Ovary (tissue), 3 donors: ENCODE measurements around the gene PPL.

Experiments
- EP300 ChIP-seq: sonication (generic); formaldehyde crosslinking; IDR thresholded peaks from one replicate; pipeline ENCODE4 v1.6.1; 2017; ENCODE audit warnings: antibody characterized with exemption
- POLR2A ChIP-seq: fragments of 450-650 bp; IDR thresholded peaks from one replicate; pipeline ENCODE4 v1.6.1; 2017; ENCODE audit warnings: antibody characterized with exemption, mild to moderate bottlenecking, moderate library complexity
- TF ChIP-seq, protein P1 (sequence below), 3 donors: fragments of 450-650 bp in 2 of 3; fragments of 200-600 bp in 1 of 3; IDR thresholded peaks; one replicate each; pipeline versions ENCODE4 v1.5.1 to v1.8.0; 2016 to 2022; ENCODE audit warnings: antibody characterized with exemption in 3 of 3, mild to moderate bottlenecking in 1 of 3
- donor health status: DM: no; HTN: no; CAD: no.

DNA sequence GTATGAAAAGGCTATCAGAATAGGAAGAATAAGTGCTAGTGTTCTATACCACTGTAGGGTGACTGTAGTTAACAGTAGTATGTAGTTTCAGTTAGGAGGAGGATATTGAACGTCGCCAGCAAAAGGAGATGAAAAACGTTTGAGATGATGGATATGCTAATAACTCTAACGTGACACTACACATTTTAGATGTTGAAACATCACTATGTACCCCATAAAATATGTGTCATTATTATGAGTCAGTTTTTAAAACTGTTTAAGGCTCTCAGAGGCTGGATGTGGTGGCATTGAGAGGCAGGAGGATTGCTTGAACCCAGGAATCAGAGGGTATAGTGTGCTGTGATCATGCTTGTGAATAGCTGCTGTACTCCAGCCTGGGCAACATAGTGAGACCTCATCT lies 57.9 kb downstream of the PPL start:
- TF ChIP-seq EP300 (no peak), POLR2A (no peak)
- TF ChIP-seq, protein P1, sequence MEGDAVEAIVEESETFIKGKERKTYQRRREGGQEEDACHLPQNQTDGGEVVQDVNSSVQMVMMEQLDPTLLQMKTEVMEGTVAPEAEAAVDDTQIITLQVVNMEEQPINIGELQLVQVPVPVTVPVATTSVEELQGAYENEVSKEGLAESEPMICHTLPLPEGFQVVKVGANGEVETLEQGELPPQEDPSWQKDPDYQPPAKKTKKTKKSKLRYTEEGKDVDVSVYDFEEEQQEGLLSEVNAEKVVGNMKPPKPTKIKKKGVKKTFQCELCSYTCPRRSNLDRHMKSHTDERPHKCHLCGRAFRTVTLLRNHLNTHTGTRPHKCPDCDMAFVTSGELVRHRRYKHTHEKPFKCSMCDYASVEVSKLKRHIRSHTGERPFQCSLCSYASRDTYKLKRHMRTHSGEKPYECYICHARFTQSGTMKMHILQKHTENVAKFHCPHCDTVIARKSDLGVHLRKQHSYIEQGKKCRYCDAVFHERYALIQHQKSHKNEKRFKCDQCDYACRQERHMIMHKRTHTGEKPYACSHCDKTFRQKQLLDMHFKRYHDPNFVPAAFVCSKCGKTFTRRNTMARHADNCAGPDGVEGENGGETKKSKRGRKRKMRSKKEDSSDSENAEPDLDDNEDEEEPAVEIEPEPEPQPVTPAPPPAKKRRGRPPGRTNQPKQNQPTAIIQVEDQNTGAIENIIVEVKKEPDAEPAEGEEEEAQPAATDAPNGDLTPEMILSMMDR (IDR thresholded peaks at IDR 0.05), result no peak
